ENCODE results near the gene CAND2. TPM values are rescaled to one million over a fixed set of nuclear protein-coding genes. Genes with fewer than 3 reads are reported as not detected.
"Not testable (repeated sequence)": the region's sequence is repeated elsewhere in the genome, so short reads cannot be mapped to it uniquely, and the experiment has no call there.

The CAND2 gene
- total RNA-seq, 2 donors from 2014 or later, result 3.6 to 6.6 TPM

DNA sequence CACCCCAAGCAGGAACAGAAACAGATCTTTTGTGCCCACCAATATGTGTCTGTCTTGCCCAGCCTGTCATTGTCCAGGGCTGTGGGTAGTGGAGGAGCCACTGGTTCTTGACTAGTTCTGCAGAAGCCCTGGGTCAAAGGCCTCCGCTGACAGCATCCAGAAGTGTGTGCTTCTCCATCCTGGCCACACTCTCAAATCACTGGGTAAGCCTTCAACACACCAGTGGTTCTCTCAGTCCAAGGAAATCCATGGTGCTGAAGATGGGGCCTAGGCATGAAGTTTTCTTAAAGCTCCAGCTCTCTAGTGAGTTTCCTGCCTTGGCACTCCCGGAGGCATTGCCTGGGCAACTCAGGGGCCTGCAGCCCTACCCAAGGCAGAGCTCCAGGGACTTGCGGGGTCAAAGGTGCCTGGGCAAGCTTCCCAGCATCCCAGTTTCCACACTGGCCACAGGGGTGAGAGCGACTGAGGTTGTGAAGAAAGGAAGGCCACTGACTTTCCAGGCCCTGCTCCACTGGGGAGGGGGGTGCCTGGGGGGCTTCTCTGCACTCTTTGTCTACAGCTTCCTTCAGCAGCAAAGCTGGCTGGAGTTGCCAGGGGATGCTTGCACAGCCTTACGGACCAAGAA is 82.8 kb downstream of the CAND2 start:
- intact Hi-C loops (cut with DNase I), result no loop called here
- Histone ChIP-seq H3K4me3 (no peak overlapping the region), H3K4me1 (peaks cover 21% of the 10 kb centered on the region), H3K9me3 (no peaks in the 10 kb centered on the region), H3K27ac (no peak overlapping the region), H3K36me3 (replicated peaks in 1 of 2; ENCODE audit: insufficient read depth in 1 of 2, low read depth in 2 of 2) (no peaks in the 10 kb centered on the region), H3K27me3 (no peaks in the 10 kb centered on the region)
- DNase-seq (no peak), ATAC-seq (no peak)
- WGBS, 2 donors, result 69 to 83% methylated on average over 5 of the region's 5 CpGs
- TF ChIP-seq, protein P1, sequence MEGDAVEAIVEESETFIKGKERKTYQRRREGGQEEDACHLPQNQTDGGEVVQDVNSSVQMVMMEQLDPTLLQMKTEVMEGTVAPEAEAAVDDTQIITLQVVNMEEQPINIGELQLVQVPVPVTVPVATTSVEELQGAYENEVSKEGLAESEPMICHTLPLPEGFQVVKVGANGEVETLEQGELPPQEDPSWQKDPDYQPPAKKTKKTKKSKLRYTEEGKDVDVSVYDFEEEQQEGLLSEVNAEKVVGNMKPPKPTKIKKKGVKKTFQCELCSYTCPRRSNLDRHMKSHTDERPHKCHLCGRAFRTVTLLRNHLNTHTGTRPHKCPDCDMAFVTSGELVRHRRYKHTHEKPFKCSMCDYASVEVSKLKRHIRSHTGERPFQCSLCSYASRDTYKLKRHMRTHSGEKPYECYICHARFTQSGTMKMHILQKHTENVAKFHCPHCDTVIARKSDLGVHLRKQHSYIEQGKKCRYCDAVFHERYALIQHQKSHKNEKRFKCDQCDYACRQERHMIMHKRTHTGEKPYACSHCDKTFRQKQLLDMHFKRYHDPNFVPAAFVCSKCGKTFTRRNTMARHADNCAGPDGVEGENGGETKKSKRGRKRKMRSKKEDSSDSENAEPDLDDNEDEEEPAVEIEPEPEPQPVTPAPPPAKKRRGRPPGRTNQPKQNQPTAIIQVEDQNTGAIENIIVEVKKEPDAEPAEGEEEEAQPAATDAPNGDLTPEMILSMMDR (IDR thresholded peaks at IDR 0.05), result no peak
- TF ChIP-seq POLR2A (IDR thresholded peaks at IDR 0.05), result no peak

- DNase-seq; H3K4me3 ChIP-seq; intact Hi-C loops (cut with DNase I); H3K36me3 ChIP-seq (replicated peaks in 1 of 2; ENCODE audit: insufficient read depth in 1 of 2, low read depth in 2 of 2); H3K27ac ChIP-seq; ATAC-seq; H3K9me3 ChIP-seq; H3K27me3 ChIP-seq: not testable (repeated sequence)
- H3K4me1 ChIP-seq, result peaks cover 13% of the 10 kb centered on the region
- WGBS, 2 donors, result 91 to 92% methylated on average over 12 of the region's 12 CpGs
Observed at GRCh38 chr3:12881858-12882257, 85.4 kb downstream of the CAND2 start.

- peaks cover 13% of the 10 kb centered on the region for H3K4me1 ChIP-seq
- WGBS, 2 donors, result 87 to 93% methylated on average over 29 to 33 of the region's 62 CpGs
- no peaks in the 10 kb centered on the region for H3K36me3 ChIP-seq (replicated peaks in 1 of 2; ENCODE audit: insufficient read depth in 1 of 2, low read depth in 2 of 2)
- TF ChIP-seq, protein P1 (IDR thresholded peaks at IDR 0.05), result no peak
- TF ChIP-seq POLR2A (IDR thresholded peaks at IDR 0.05), result no peak
- no peaks in the 10 kb centered on the region for H3K9me3 ChIP-seq
- H3K27ac ChIP-seq, result no peak overlapping the region
- H3K4me3 ChIP-seq, result no peak overlapping the region
- DNase-seq, result no peak
- intact Hi-C loops (cut with DNase I), result no loop called here
- no peak for ATAC-seq
- H3K27me3 ChIP-seq, result no peaks in the 10 kb centered on the region
Observed at GRCh38 chr3:12882336-12883310, 86.1 kb downstream of the CAND2 start.

DNA sequence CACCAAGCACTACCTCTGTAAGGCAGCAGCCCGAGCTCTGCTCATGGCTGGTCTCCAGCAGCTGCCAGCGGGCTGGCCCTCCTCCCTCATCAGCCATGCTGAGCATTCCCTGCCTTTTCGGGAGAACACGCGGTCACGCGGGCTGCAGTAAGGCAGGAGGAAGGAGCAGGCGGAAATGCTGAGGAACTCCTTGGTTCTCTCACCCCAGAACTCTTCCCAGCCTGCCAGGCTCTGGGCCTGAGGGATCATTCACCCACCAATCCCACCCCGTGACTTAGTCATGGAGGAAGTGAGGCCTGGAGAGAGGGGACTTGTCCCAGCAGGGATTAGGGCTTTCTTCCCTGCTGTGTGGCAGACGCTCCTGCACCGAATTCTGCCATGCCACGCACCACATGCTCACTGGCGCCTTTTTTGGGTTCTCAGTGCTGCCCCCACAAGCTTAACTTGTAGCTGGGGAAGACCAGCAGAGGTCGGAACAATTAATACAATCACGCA is 87.8 kb downstream of the CAND2 start:
- Histone ChIP-seq H3K9me3 (no peaks in the 10 kb centered on the region), H3K4me1 (peaks cover 1% of the 10 kb centered on the region), H3K4me3 (no peak overlapping the region), H3K36me3 (replicated peaks in 1 of 2; ENCODE audit: insufficient read depth in 1 of 2, low read depth in 2 of 2) (no peaks in the 10 kb centered on the region), H3K27ac (no peak overlapping the region), H3K27me3 (no peaks in the 10 kb centered on the region)
- 63 to 75% methylated on average over 13 to 15 of the region's 15 CpGs for WGBS, 2 donors
- ATAC-seq (no peak), DNase-seq (no peak)
- intact Hi-C loops (cut with DNase I), result no loop called here
- TF ChIP-seq POLR2A (IDR thresholded peaks at IDR 0.05), result no peak
- TF ChIP-seq, protein P1 (IDR thresholded peaks at IDR 0.05), result no peak

Small RNA genes lying within 50 kb of the gene (small RNA-seq; reads per million reads assigned to genes)
- gene AC034198.1, result not detected

Other genes starting within 250 kb of the CAND2 start
- gene MKRN2, start 239.6 kb upstream of the CAND2 start, total RNA-seq, result 10 to 100 TPM; 21.8 to 28.3 TPM
- gene RAF1, start 132.6 kb upstream of the CAND2 start, total RNA-seq, result 10 to 100 TPM; 52.1 to 53.7 TPM
- not detected for gene TMEM40, start 37.4 kb upstream of the CAND2 start, total RNA-seq
- gene RPL32, start 44.9 kb downstream of the CAND2 start, total RNA-seq, result 1,000 to 10,000 TPM in 1 of 2 donors, 100 to 1,000 TPM in 1; 396 to 1,369 TPM

All from body of pancreas (tissue), 4 donors.